ENCODE results near the gene FREY1. TPM values are rescaled to one million over a fixed set of nuclear protein-coding genes. Genes with fewer than 3 reads are reported as not detected.

FREY1 gene
- total RNA-seq, 1 donor, result 1.8 TPM

GRCh38 chr11:45871638-45872037 is 35.4 kb downstream of the FREY1 start:
- TF ChIP-seq, protein P1, sequence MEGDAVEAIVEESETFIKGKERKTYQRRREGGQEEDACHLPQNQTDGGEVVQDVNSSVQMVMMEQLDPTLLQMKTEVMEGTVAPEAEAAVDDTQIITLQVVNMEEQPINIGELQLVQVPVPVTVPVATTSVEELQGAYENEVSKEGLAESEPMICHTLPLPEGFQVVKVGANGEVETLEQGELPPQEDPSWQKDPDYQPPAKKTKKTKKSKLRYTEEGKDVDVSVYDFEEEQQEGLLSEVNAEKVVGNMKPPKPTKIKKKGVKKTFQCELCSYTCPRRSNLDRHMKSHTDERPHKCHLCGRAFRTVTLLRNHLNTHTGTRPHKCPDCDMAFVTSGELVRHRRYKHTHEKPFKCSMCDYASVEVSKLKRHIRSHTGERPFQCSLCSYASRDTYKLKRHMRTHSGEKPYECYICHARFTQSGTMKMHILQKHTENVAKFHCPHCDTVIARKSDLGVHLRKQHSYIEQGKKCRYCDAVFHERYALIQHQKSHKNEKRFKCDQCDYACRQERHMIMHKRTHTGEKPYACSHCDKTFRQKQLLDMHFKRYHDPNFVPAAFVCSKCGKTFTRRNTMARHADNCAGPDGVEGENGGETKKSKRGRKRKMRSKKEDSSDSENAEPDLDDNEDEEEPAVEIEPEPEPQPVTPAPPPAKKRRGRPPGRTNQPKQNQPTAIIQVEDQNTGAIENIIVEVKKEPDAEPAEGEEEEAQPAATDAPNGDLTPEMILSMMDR (IDR thresholded peaks at IDR 0.05; ENCODE audit: extremely low read depth, low read depth, low read length), result no peak
- H3K27ac ChIP-seq (ENCODE audit: low read depth, low read length), result no peak overlapping the region
- no peaks in the 10 kb centered on the region for H3K9me3 ChIP-seq (ENCODE audit: low read depth, low read length)
- H3K4me3 ChIP-seq (ENCODE audit: insufficient read depth, low read length), result no peak overlapping the region
- DNase-seq (ENCODE audit: insufficient read length, low spot score, missing footprints), result no peak
- H3K36me3 ChIP-seq (ENCODE audit: insufficient read depth, low read length), result peaks cover 64% of the 10 kb centered on the region
- H3K4me2 ChIP-seq (ENCODE audit: insufficient read depth, low read length), result no peak overlapping the region
- peaks cover 7% of the 10 kb centered on the region for H4K20me1 ChIP-seq (ENCODE audit: insufficient read depth, low read length)
- peaks cover 14% of the 10 kb centered on the region for H3K4me1 ChIP-seq (ENCODE audit: insufficient read depth, low read length)
- H2AFZ ChIP-seq (ENCODE audit: low read length), result no peak overlapping the region
- H3K79me2 ChIP-seq (ENCODE audit: insufficient read depth, low read length), result no peaks in the 10 kb centered on the region
- no peaks in the 10 kb centered on the region for H3K27me3 ChIP-seq (ENCODE audit: insufficient read depth, low read length)

DNA sequence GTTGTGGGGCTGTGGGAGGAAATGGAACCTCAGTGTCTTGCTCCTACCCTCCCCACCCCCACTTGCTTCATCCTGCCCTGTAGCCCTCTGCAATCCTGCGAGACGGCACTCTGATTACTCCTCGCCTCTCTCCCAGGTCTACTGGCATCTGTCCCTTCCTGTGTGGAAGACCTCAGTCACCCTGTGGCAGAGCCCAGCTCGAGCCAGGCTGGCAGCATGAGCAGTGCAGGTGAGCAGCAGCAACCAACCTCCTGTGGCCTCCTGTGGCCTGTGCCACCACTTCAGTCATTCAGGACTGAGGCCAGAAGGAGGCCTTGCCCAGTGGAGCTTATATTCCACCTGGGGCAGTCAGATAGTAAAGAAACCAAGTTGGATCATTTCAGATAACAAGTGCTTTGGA is 36.4 kb downstream of the FREY1 start:
- Histone ChIP-seq H3K79me2 (ENCODE audit: insufficient read depth, low read length) (no peaks in the 10 kb centered on the region), H3K36me3 (ENCODE audit: insufficient read depth, low read length) (peaks cover 68% of the 10 kb centered on the region), H4K20me1 (ENCODE audit: insufficient read depth, low read length) (peaks cover 7% of the 10 kb centered on the region), H3K9me3 (ENCODE audit: low read depth, low read length) (no peaks in the 10 kb centered on the region), H3K4me1 (ENCODE audit: insufficient read depth, low read length) (peaks cover 14% of the 10 kb centered on the region), H3K4me3 (ENCODE audit: insufficient read depth, low read length) (no peak overlapping the region), H3K27me3 (ENCODE audit: insufficient read depth, low read length) (no peaks in the 10 kb centered on the region), H3K4me2 (ENCODE audit: insufficient read depth, low read length) (no peak overlapping the region), H3K27ac (ENCODE audit: low read depth, low read length) (no peak overlapping the region), H2AFZ (ENCODE audit: low read length) (no peak overlapping the region)
- DNase-seq (ENCODE audit: insufficient read length, low spot score, missing footprints), result no peak
- TF ChIP-seq, protein P1 (IDR thresholded peaks at IDR 0.05; ENCODE audit: extremely low read depth, low read depth, low read length), result no peak

DNA sequence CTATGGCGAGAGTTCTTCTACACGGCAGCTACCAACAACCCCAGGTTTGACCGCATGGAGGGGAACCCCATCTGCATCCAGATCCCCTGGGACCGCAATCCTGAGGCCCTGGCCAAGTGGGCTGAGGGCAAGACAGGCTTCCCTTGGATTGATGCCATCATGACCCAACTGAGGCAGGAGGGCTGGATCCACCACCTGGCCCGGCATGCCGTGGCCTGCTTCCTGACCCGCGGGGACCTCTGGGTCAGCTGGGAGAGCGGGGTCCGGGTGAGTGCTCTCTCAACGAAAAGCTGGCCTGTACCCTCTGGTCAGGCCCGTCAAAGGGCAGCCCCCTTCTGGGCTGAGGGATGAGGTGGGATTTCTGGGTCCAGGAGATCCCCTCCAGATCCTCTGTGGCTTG is 37.5 kb downstream of the FREY1 start:
- Histone ChIP-seq H2AFZ (ENCODE audit: low read length) (no peak overlapping the region), H3K4me2 (ENCODE audit: insufficient read depth, low read length) (no peak overlapping the region), H3K4me1 (ENCODE audit: insufficient read depth, low read length) (peaks cover 14% of the 10 kb centered on the region), H3K79me2 (ENCODE audit: insufficient read depth, low read length) (no peaks in the 10 kb centered on the region), H3K27me3 (ENCODE audit: insufficient read depth, low read length) (no peaks in the 10 kb centered on the region), H3K4me3 (ENCODE audit: insufficient read depth, low read length) (no peak overlapping the region), H3K36me3 (ENCODE audit: insufficient read depth, low read length) (peaks cover 71% of the 10 kb centered on the region), H3K9me3 (ENCODE audit: low read depth, low read length) (no peaks in the 10 kb centered on the region), H3K27ac (ENCODE audit: low read depth, low read length) (no peak overlapping the region), H4K20me1 (ENCODE audit: insufficient read depth, low read length) (peaks cover 7% of the 10 kb centered on the region)
- TF ChIP-seq, protein P1 (IDR thresholded peaks at IDR 0.05; ENCODE audit: extremely low read depth, low read depth, low read length), result no peak
- no peak for DNase-seq (ENCODE audit: insufficient read length, low spot score, missing footprints)

DNA sequence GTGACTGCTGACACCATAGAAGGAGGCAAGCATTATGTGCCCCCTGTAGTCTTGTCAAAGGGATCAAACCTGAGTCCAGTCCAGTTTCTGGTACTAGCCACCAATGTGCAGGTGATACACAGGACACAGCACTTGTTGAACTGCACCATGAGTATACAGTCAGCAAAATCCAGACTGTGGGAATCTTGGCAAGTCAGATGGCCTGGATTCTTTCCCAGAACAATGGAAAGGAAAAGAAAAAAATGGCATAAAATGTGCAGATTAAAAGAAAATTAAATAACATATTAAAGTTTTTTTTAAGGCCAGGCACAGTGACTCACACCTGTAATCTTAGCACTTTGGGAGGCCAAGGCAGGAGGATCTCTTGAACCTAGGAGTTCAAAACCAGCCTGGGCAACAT is 43.0 kb downstream of the FREY1 start:
- Histone ChIP-seq H3K4me1 (ENCODE audit: insufficient read depth, low read length) (peaks cover 15% of the 10 kb centered on the region), H3K4me2 (ENCODE audit: insufficient read depth, low read length) (no peak overlapping the region), H4K20me1 (ENCODE audit: insufficient read depth, low read length) (no peaks in the 10 kb centered on the region), H3K36me3 (ENCODE audit: insufficient read depth, low read length) (peaks cover 71% of the 10 kb centered on the region), H2AFZ (ENCODE audit: low read length) (no peak overlapping the region), H3K79me2 (ENCODE audit: insufficient read depth, low read length) (no peaks in the 10 kb centered on the region), H3K27me3 (ENCODE audit: insufficient read depth, low read length) (no peaks in the 10 kb centered on the region), H3K9me3 (ENCODE audit: low read depth, low read length) (no peaks in the 10 kb centered on the region), H3K4me3 (ENCODE audit: insufficient read depth, low read length) (no peak overlapping the region), H3K27ac (ENCODE audit: low read depth, low read length) (no peak overlapping the region)
- DNase-seq (ENCODE audit: insufficient read length, low spot score, missing footprints), result no peak
- TF ChIP-seq, protein P1 (IDR thresholded peaks at IDR 0.05; ENCODE audit: extremely low read depth, low read depth, low read length), result no peak

All from osteoblast (primary cell).